HG02938 (cell line): ENCODE measurements around the gene TCEA2.
"Not testable (repeated sequence)": the region's sequence is repeated elsewhere in the genome, so short reads cannot be mapped to it uniquely, and the experiment has no call there.

ENCODE experiments used
- ATAC-seq: cut with Tn5 transposase; IDR thresholded peaks from one replicate; pipeline ENCODE4 v1.9.1; 2021; ENCODE audit warnings: mild to moderate bottlenecking, moderate library complexity; ENCODE audit not compliant: unreplicated experiment

The TCEA2 gene

GRCh38 chr20:64076061-64076997 is 13.3 kb downstream of the TCEA2 start:
- no peak for ATAC-seq

GRCh38 chr20:64077094-64077493 is 14.1 kb downstream of the TCEA2 start:
- no peak for ATAC-seq

GRCh38 chr20:64077541-64077875 is 14.5 kb downstream of the TCEA2 start:
- ATAC-seq = no peak

- no peak for ATAC-seq
Measured at GRCh38 chr20:64077876-64078551, 15.0 kb downstream of the TCEA2 start.

GRCh38 chr20:64078934-64079272 is 15.9 kb downstream of the TCEA2 start:
- ATAC-seq = no peak

- no peak for ATAC-seq
Measured at GRCh38 chr20:64079273-64080012, 16.4 kb downstream of the TCEA2 start, which contains the start of gene RGS19. TSS of gene RGS19 (minus strand) at chr20:64079518. CDS start at chr20:64076886, 2,632 bp downstream.

- no peak for ATAC-seq
Measured at GRCh38 chr20:64080013-64080812, 17.2 kb downstream of the TCEA2 start, which contains the start of gene OPRL1. TSS of gene OPRL1 (plus strand) at chr20:64080082. CDS start at chr20:64092721, 12,639 bp downstream.

- ATAC-seq = no peak
Measured at GRCh38 chr20:64080813-64081623, 18.0 kb downstream of the TCEA2 start.

GRCh38 chr20:64081624-64081964 is 18.6 kb downstream of the TCEA2 start:
- no peak for ATAC-seq

- no peak for ATAC-seq
Measured at GRCh38 chr20:64082126-64082731, 19.2 kb downstream of the TCEA2 start.

- no peak for ATAC-seq
Measured at GRCh38 chr20:64082820-64083377, 19.9 kb downstream of the TCEA2 start.

- no peak for ATAC-seq
Measured at GRCh38 chr20:64083378-64083803, 20.4 kb downstream of the TCEA2 start.

- no peak for ATAC-seq
Measured at GRCh38 chr20:64083804-64084684, 21.0 kb downstream of the TCEA2 start, which contains the start of gene LKAAEAR1. TSS of gene LKAAEAR1 (minus strand) at chr20:64084398. CDS start at chr20:64084219, 179 bp downstream.

GRCh38 chr20:64084685-64085152 is 21.7 kb downstream of the TCEA2 start:
- no peak for ATAC-seq

GRCh38 chr20:64086801-64087200 is 23.8 kb downstream of the TCEA2 start:
- no peak for ATAC-seq

- not testable (repeated sequence) for ATAC-seq
Measured at GRCh38 chr20:64087226-64087825, 24.3 kb downstream of the TCEA2 start.

- not testable (repeated sequence) for ATAC-seq
Measured at GRCh38 chr20:64088586-64088985, 25.6 kb downstream of the TCEA2 start.
